OCI-LY3 (cell line): Measurements from ENCODE around the gene CHRM4.

Source experiments
- H2AFZ ChIP-seq: fragments of 200-600, 300-600 bp; shearing (Covaris generic); 2 replicates; pipeline ENCODE4 v1.6.0; 2014; ENCODE audit warnings: antibody characterized with exemption, low read depth, low read length
- H3K27ac ChIP-seq: fragments of 200-600, 300-600 bp; sonication (generic); 2 replicates; pipeline ENCODE4 v1.5.1; 2014; ENCODE audit warnings: mild to moderate bottlenecking, low read length, moderate library complexity, mixed read lengths
- H3K27me3 ChIP-seq: fragments of 200-600, 300-600 bp; sonication (generic); 2 replicates; pipeline ENCODE4 v1.6.1; 2014; ENCODE audit warnings: low read depth, low read length, mixed read lengths
- H3K36me3 ChIP-seq: fragments of 200-600, 300-600 bp; sonication (generic); replicated peaks from 2 replicates; pipeline ENCODE3; 2014; ENCODE audit warnings: low read depth, low read length, mixed read lengths
- H3K4me1 ChIP-seq: fragments of 300-600, 200-600 bp; sonication (generic); 2 replicates; pipeline ENCODE4 v1.6.1; 2014; ENCODE audit warnings: low read length, mixed read lengths
- H3K4me2 ChIP-seq: fragments of 200-600, 300-600 bp; sonication (generic); 2 replicates; pipeline ENCODE4 v1.6.1; 2014; ENCODE audit warnings: low read length, mixed read lengths
- H3K4me3 ChIP-seq: fragments of 300-600, 200-600 bp; sonication (generic); 2 replicates; pipeline ENCODE4 v1.5.1; 2014; ENCODE audit warnings: antibody characterized with exemption, mild to moderate bottlenecking, low read length, moderate library complexity
- H3K79me2 ChIP-seq: fragments of 300-600, 200-600 bp; shearing (Covaris generic); 2 replicates; pipeline ENCODE4 v1.6.1; 2014; ENCODE audit warnings: mild to moderate bottlenecking, low read length, mixed read lengths
- H3K9ac ChIP-seq: fragments of 300-600, 200-600 bp; shearing (Covaris generic); 2 replicates; pipeline ENCODE4 v1.6.0; 2014; ENCODE audit warnings: mild to moderate bottlenecking, low read length, moderate library complexity
- H3K9me3 ChIP-seq: fragments of 200-600, 300-600 bp; shearing (Covaris generic); 2 replicates; pipeline ENCODE4 v1.6.1; 2014; ENCODE audit warnings: low read length, mixed read lengths; ENCODE audit not compliant: insufficient read depth
- H4K20me1 ChIP-seq: fragments of 200-600, 300-600 bp; sonication (generic); 2 replicates; pipeline ENCODE4 v1.6.1; 2016; ENCODE audit warnings: low read length, mixed read lengths; ENCODE audit not compliant: insufficient read depth
- EZH2phosphoT487 ChIP-seq: fragments of 200-600 bp; shearing (Covaris generic); IDR thresholded peaks from 2 replicates; pipeline ENCODE4 v1.6.1; 2018; ENCODE audit warnings: antibody characterized with exemption, mixed run types, low read depth
- TF ChIP-seq, protein P1 (sequence below): fragments of 200-600, 300-600 bp; sonication (generic); IDR thresholded peaks from 2 replicates; pipeline ENCODE4 v1.5.1; 2014; ENCODE audit warnings: antibody characterized with exemption, low read length, low read depth

CHRM4 gene

DNA sequence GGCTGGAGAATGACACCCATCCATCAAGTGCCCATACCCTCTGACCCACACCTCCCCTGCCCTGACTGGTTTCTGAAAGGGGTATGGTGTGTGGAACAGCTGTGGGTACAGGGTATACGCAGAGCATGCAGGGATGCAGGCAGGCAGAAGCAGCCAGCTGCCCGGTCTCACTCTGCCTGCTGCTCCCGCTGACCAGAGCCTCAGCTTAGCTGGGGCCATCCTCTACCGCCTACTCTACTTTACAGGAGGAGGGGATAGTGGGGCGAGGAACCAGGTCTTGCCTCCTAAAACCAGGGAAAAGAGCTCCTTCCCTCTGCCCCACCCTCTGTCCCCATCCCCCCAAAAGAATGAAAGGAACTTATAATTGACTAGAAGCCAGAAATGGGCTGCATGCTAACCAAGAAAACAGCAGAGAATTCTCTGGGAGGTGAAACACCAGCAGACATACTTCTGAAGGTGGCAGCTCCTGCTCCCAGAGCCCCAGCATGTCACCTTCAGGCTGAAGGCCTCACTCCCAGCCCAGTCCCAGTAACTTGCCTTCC lies 13.0 kb upstream of the CHRM4 start:
- Histone ChIP-seq H3K9me3 (no peaks in the 10 kb centered on the region), H3K27ac (no peak overlapping the region), H3K4me3 (no peak overlapping the region), H3K27me3 (no peaks in the 10 kb centered on the region), H3K4me1 (no peaks in the 10 kb centered on the region), H3K9ac (no peak overlapping the region), H4K20me1 (no peaks in the 10 kb centered on the region), H3K36me3 (peaks cover 19% of the 10 kb centered on the region), H3K4me2 (no peak overlapping the region), H2AFZ (no peak overlapping the region), H3K79me2 (no peaks in the 10 kb centered on the region)
- no peak for TF ChIP-seq EZH2phosphoT487
- TF ChIP-seq, protein P1, sequence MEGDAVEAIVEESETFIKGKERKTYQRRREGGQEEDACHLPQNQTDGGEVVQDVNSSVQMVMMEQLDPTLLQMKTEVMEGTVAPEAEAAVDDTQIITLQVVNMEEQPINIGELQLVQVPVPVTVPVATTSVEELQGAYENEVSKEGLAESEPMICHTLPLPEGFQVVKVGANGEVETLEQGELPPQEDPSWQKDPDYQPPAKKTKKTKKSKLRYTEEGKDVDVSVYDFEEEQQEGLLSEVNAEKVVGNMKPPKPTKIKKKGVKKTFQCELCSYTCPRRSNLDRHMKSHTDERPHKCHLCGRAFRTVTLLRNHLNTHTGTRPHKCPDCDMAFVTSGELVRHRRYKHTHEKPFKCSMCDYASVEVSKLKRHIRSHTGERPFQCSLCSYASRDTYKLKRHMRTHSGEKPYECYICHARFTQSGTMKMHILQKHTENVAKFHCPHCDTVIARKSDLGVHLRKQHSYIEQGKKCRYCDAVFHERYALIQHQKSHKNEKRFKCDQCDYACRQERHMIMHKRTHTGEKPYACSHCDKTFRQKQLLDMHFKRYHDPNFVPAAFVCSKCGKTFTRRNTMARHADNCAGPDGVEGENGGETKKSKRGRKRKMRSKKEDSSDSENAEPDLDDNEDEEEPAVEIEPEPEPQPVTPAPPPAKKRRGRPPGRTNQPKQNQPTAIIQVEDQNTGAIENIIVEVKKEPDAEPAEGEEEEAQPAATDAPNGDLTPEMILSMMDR, result no peak

DNA sequence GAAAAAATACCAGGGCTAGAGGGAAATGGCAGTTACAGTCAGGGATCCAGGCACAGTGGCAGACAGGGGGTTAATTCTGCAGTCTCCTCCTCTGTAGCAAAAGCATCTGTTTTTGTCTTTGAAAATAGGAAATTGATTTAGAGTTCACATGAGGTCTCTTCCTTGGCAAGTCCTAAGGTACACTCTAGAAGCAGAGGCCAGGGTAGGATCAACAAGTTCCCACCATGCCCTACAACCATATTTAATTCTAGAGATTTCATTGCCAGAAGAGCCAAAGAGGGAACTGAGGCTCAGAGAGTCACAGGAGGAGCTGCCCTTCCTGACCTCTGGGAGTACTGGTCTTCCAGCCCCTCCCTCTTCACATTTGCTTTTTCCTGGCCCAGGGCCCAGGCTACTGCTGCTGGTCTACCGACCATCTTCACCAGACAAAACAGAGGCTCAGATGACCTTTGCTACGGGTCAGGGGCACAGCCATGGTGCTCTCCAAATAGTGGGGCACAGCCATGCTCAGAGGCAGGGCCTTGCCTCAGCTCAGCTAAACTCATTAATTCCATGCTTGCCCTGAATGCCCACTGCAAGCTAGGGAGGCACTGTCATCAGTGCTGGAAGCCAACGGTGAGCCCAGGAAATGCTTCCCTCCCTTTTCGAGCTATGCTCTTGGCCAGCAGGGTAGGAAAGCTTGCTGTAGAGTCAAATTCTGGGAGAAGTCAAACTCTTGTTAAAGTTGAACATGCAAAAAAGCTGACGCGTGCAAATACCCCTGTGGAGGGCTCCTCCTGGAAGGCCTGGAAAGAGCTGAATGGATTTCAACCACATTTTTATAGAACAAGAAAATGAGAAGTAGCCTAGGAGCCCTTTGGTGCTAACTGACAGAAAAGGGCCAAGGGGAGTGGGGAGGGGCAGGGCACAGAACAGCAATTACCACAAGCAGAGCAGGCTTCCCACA lies 11.7 kb upstream of the CHRM4 start:
- Histone ChIP-seq H3K27ac (no peak overlapping the region), H3K4me3 (no peak overlapping the region), H2AFZ (no peak overlapping the region), H3K36me3 (peaks cover 13% of the 10 kb centered on the region), H3K4me1 (no peaks in the 10 kb centered on the region), H3K27me3 (no peaks in the 10 kb centered on the region), H3K4me2 (no peak overlapping the region), H4K20me1 (no peaks in the 10 kb centered on the region), H3K9me3 (no peaks in the 10 kb centered on the region), H3K79me2 (no peaks in the 10 kb centered on the region), H3K9ac (no peak overlapping the region)
- TF ChIP-seq, protein P1, result no peak
- TF ChIP-seq EZH2phosphoT487, result no peak

DNA sequence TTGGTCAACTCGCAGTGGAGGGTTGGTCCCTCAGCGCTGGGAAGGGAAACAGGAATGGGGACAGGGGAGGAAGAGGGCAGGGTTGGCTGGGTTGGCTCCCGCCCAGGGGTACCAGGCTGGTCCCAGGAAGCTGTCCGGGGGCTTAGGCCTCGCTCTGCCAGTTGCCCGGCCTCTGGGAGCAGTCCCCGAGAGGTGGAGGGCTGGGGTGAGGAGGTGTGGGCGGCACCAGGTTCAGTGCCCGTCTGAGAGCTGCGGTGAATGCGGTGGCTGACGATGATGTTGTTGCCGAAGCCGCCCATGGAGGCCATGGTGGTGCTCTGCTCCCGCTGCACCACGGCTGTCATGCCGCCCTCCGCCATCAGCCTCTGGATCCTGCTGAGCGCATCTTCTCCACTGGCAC lies 6.0 kb upstream of the CHRM4 start:
- H3K27ac ChIP-seq, result no peak overlapping the region
- H3K36me3 ChIP-seq, result no peaks in the 10 kb centered on the region
- H3K9ac ChIP-seq, result no peak overlapping the region
- no peaks in the 10 kb centered on the region for H4K20me1 ChIP-seq
- no peak for TF ChIP-seq EZH2phosphoT487
- TF ChIP-seq, protein P1, result no peak
- H3K27me3 ChIP-seq, result no peaks in the 10 kb centered on the region
- no peak overlapping the region for H3K4me3 ChIP-seq
- H3K79me2 ChIP-seq, result no peaks in the 10 kb centered on the region
- H3K4me2 ChIP-seq, result no peak overlapping the region
- H3K9me3 ChIP-seq, result no peaks in the 10 kb centered on the region
- peaks cover 7% of the 10 kb centered on the region for H3K4me1 ChIP-seq
- no peak overlapping the region for H2AFZ ChIP-seq

DNA sequence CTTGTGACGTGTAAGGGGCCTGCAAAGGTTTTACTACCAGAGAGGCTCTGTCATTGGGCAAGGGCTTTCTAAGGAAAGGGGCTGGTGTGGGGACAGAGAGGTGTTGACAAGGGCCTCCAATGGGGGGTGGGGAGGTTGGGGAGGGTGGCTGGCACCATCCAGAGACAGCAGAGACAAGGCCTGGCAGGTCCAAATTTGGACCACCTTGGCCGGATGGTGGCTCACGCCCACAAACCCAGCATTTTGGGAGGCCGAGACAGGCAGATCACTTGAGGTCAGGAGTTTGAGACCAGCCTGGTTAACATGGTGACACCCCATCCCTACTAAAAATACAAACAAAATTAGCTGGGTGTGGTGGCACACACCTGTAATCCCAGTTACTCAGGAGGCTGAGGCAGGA lies 2.2 kb upstream of the CHRM4 start:
- TF ChIP-seq EZH2phosphoT487, result no peak
- no peak overlapping the region for H2AFZ ChIP-seq
- peaks cover 7% of the 10 kb centered on the region for H3K4me1 ChIP-seq
- H4K20me1 ChIP-seq, result no peaks in the 10 kb centered on the region
- no peaks in the 10 kb centered on the region for H3K79me2 ChIP-seq
- peaks cover 5% of the 10 kb centered on the region for H3K27me3 ChIP-seq
- H3K36me3 ChIP-seq, result no peaks in the 10 kb centered on the region
- no peak overlapping the region for H3K27ac ChIP-seq
- no peak overlapping the region for H3K9ac ChIP-seq
- H3K9me3 ChIP-seq, result no peaks in the 10 kb centered on the region
- no peak overlapping the region for H3K4me2 ChIP-seq
- H3K4me3 ChIP-seq, result no peak overlapping the region
